Dendritic cell treated with granulocyte-macrophage colony-stimulating factor and Interleukin-4, amounts not matched to agents 40 ng/mL and 50 ng/mL, for 4 days (primary cell): ENCODE measurements around the gene WSCD2.
A peak's percentile ranks its signal among the peaks of the same experiment; 100 is the strongest.

Source experiments
- H3K27ac Mint-ChIP-seq: one replicate; pipeline ENCODE4 v1.8.0; 2022; ENCODE audit warnings: mild to moderate bottlenecking, mixed read lengths
- H3K27me3 Mint-ChIP-seq: one replicate; pipeline ENCODE4 v1.8.0; 2022; ENCODE audit warnings: mild to moderate bottlenecking, mixed read lengths
- H3K36me3 Mint-ChIP-seq: one replicate; pipeline ENCODE4 v1.8.0; 2022; ENCODE audit warnings: low read depth, mixed read lengths
- H3K4me1 Mint-ChIP-seq: one replicate; pipeline ENCODE4 v1.8.0; 2022; ENCODE audit warnings: low read depth, mixed read lengths
- H3K4me3 Mint-ChIP-seq: one replicate; pipeline ENCODE4 v1.8.0; 2022; ENCODE audit warnings: mild to moderate bottlenecking, moderate library complexity, mixed read lengths
- H3K9me3 Mint-ChIP-seq: one replicate; pipeline ENCODE4 v1.8.0; 2022; ENCODE audit warnings: mixed read lengths
- intact Hi-C: fragments of 100-400 bp; cut with micrococcal nuclease; formaldehyde crosslinking; loops from one replicate; pipeline ENCODE4 v1.15.0; 2022

The WSCD2 gene

GRCh38 chr12:108099778-108100489, 29.2 kb upstream of the WSCD2 start:
- Mint-ChIP-seq H3K9me3 (no peaks in the 10 kb centered on the region), H3K36me3 (no peaks in the 10 kb centered on the region), H3K27ac (no peak overlapping the region), H3K4me1 (no peaks in the 10 kb centered on the region), H3K27me3 (peaks cover 21% of the 10 kb centered on the region), H3K4me3 (no peak overlapping the region)
- intact Hi-C loops = loop anchor here (1.0 to 10.0 kb wide), 2 partner anchors 93 to 395 kb away; no protein-coding TSS in a partner anchor

- no peak overlapping the region for H3K27ac Mint-ChIP-seq
- peaks cover 19% of the 10 kb centered on the region for H3K27me3 Mint-ChIP-seq
- intact Hi-C loops = no loop called here
These were observed 27.4 kb upstream of the WSCD2 start for GRCh38 chr12:108101605-108102175.

GRCh38 chr12:108102363-108102762, 26.7 kb upstream of the WSCD2 start:
- no peaks in the 10 kb centered on the region for H3K4me1 Mint-ChIP-seq
- no peaks in the 10 kb centered on the region for H3K36me3 Mint-ChIP-seq
- no peak overlapping the region for H3K4me3 Mint-ChIP-seq
- no peaks in the 10 kb centered on the region for H3K9me3 Mint-ChIP-seq
- H3K27ac Mint-ChIP-seq = no peak overlapping the region
- peaks cover 19% of the 10 kb centered on the region for H3K27me3 Mint-ChIP-seq
- intact Hi-C loops = no loop called here

More at GRCh38 chr12:108101605-108102175, 27.4 kb upstream of the WSCD2 start:
- Mint-ChIP-seq H3K36me3 (no peaks in the 10 kb centered on the region), H3K4me1 (no peaks in the 10 kb centered on the region), H3K9me3 (no peaks in the 10 kb centered on the region), H3K4me3 (no peak overlapping the region)

GRCh38 chr12:108103087-108103486, 26.0 kb upstream of the WSCD2 start:
- no peaks in the 10 kb centered on the region for H3K36me3 Mint-ChIP-seq
- no peaks in the 10 kb centered on the region for H3K4me1 Mint-ChIP-seq
- H3K9me3 Mint-ChIP-seq = no peaks in the 10 kb centered on the region
- H3K27ac Mint-ChIP-seq = no peak overlapping the region
- peaks cover 15% of the 10 kb centered on the region for H3K27me3 Mint-ChIP-seq
- H3K4me3 Mint-ChIP-seq = no peak overlapping the region
- intact Hi-C loops = no loop called here

GRCh38 chr12:108103517-108103916, 25.6 kb upstream of the WSCD2 start:
- H3K9me3 Mint-ChIP-seq = no peaks in the 10 kb centered on the region
- H3K27ac Mint-ChIP-seq = no peak overlapping the region

GRCh38 chr12:108104657-108105056, 24.4 kb upstream of the WSCD2 start:
- H3K36me3 Mint-ChIP-seq = no peaks in the 10 kb centered on the region
- no peak overlapping the region for H3K4me3 Mint-ChIP-seq
- intact Hi-C loops = no loop called here
- no peaks in the 10 kb centered on the region for H3K4me1 Mint-ChIP-seq
- no peak overlapping the region for H3K27ac Mint-ChIP-seq
- no peaks in the 10 kb centered on the region for H3K9me3 Mint-ChIP-seq
- H3K27me3 Mint-ChIP-seq = peaks cover 14% of the 10 kb centered on the region

More at GRCh38 chr12:108103517-108103916, 25.6 kb upstream of the WSCD2 start:
- H3K4me1 Mint-ChIP-seq = no peaks in the 10 kb centered on the region
- H3K4me3 Mint-ChIP-seq = no peak overlapping the region
- no peaks in the 10 kb centered on the region for H3K36me3 Mint-ChIP-seq
- peaks cover 14% of the 10 kb centered on the region for H3K27me3 Mint-ChIP-seq
- intact Hi-C loops = no loop called here

GRCh38 chr12:108106599-108106998, 22.5 kb upstream of the WSCD2 start:
- no peak overlapping the region for H3K4me3 Mint-ChIP-seq
- peaks cover 10% of the 10 kb centered on the region for H3K27me3 Mint-ChIP-seq
- H3K36me3 Mint-ChIP-seq = no peaks in the 10 kb centered on the region
- H3K27ac Mint-ChIP-seq = no peak overlapping the region
- H3K4me1 Mint-ChIP-seq = no peaks in the 10 kb centered on the region
- no peaks in the 10 kb centered on the region for H3K9me3 Mint-ChIP-seq
- intact Hi-C loops = no loop called here

GRCh38 chr12:108107293-108107692, 21.8 kb upstream of the WSCD2 start:
- H3K4me1 Mint-ChIP-seq = no peaks in the 10 kb centered on the region
- H3K36me3 Mint-ChIP-seq = no peaks in the 10 kb centered on the region
- peaks cover 11% of the 10 kb centered on the region for H3K27me3 Mint-ChIP-seq
- no peak overlapping the region for H3K4me3 Mint-ChIP-seq
- intact Hi-C loops = no loop called here
- H3K9me3 Mint-ChIP-seq = no peaks in the 10 kb centered on the region
- H3K27ac Mint-ChIP-seq = no peak overlapping the region

GRCh38 chr12:108109504-108109903, 19.6 kb upstream of the WSCD2 start:
- no peak overlapping the region for H3K4me3 Mint-ChIP-seq
- no peaks in the 10 kb centered on the region for H3K36me3 Mint-ChIP-seq
- H3K27ac Mint-ChIP-seq = no peak overlapping the region
- intact Hi-C loops = no loop called here
- H3K27me3 Mint-ChIP-seq = peaks cover 14% of the 10 kb centered on the region
- H3K4me1 Mint-ChIP-seq = peaks cover 4% of the 10 kb centered on the region
- no peaks in the 10 kb centered on the region for H3K9me3 Mint-ChIP-seq

- no peak overlapping the region for H3K4me3 Mint-ChIP-seq
- peaks cover 9% of the 10 kb centered on the region for H3K4me1 Mint-ChIP-seq
- intact Hi-C loops = no loop called here
- H3K9me3 Mint-ChIP-seq = no peaks in the 10 kb centered on the region
- peaks cover 17% of the 10 kb centered on the region for H3K27me3 Mint-ChIP-seq
- H3K36me3 Mint-ChIP-seq = no peaks in the 10 kb centered on the region
- H3K27ac Mint-ChIP-seq = no peak overlapping the region
These were observed 19.1 kb upstream of the WSCD2 start for GRCh38 chr12:108109954-108110353.

GRCh38 chr12:108110844-108111243, 18.2 kb upstream of the WSCD2 start:
- H3K4me1 Mint-ChIP-seq = peaks cover 18% of the 10 kb centered on the region
- intact Hi-C loops = no loop called here
- H3K27ac Mint-ChIP-seq = no peak overlapping the region
- no peaks in the 10 kb centered on the region for H3K36me3 Mint-ChIP-seq
- no peaks in the 10 kb centered on the region for H3K9me3 Mint-ChIP-seq
- H3K4me3 Mint-ChIP-seq = no peak overlapping the region
- H3K27me3 Mint-ChIP-seq = peaks cover 17% of the 10 kb centered on the region

- H3K9me3 Mint-ChIP-seq = no peaks in the 10 kb centered on the region
- H3K27ac Mint-ChIP-seq = no peak overlapping the region
- peaks cover 23% of the 10 kb centered on the region for H3K4me1 Mint-ChIP-seq
- H3K4me3 Mint-ChIP-seq = no peak overlapping the region
- peaks cover 22% of the 10 kb centered on the region for H3K27me3 Mint-ChIP-seq
- no peaks in the 10 kb centered on the region for H3K36me3 Mint-ChIP-seq
- intact Hi-C loops = no loop called here
These were observed 16.1 kb upstream of the WSCD2 start for GRCh38 chr12:108112832-108113556.

GRCh38 chr12:108115123-108116121, 13.7 kb upstream of the WSCD2 start:
- H3K9me3 Mint-ChIP-seq = no peaks in the 10 kb centered on the region

More at GRCh38 chr12:108115123-108116121, 13.7 kb upstream of the WSCD2 start:
- Mint-ChIP-seq H3K27ac (peak overlapping the region; percentile 9), H3K4me1 (peaks cover 32% of the 10 kb centered on the region), H3K27me3 (peaks cover 28% of the 10 kb centered on the region), H3K36me3 (no peaks in the 10 kb centered on the region), H3K4me3 (no peak overlapping the region)
- intact Hi-C loops = no loop called here
